Fibroblast of lung (primary cell): ENCODE data around the gene MALAT1.

Source experiments
- EZH2 ChIP-seq: IDR thresholded peaks from 2 replicates; pipeline ENCODE4 v1.5.1; 2012; ENCODE audit warnings: low read length, control low read depth, mild to moderate bottlenecking; ENCODE audit errors: missing control alignments
- TF ChIP-seq, protein P1 (sequence below), 2 donors: IDR thresholded peaks in 1 of 2; conservative IDR thresholded peaks in 1 of 2; 1 replicate in 1 of 2; 2 replicates in 1 of 2; pipeline ENCODE4 v1.5.1; 2011 to 2012; ENCODE audit warnings: low read length in 2 of 2, control low read depth in 1 of 2, inconsistent platforms in 1 of 2, low read depth in 1 of 2, mild to moderate bottlenecking in 1 of 2

- TF ChIP-seq, protein P1, sequence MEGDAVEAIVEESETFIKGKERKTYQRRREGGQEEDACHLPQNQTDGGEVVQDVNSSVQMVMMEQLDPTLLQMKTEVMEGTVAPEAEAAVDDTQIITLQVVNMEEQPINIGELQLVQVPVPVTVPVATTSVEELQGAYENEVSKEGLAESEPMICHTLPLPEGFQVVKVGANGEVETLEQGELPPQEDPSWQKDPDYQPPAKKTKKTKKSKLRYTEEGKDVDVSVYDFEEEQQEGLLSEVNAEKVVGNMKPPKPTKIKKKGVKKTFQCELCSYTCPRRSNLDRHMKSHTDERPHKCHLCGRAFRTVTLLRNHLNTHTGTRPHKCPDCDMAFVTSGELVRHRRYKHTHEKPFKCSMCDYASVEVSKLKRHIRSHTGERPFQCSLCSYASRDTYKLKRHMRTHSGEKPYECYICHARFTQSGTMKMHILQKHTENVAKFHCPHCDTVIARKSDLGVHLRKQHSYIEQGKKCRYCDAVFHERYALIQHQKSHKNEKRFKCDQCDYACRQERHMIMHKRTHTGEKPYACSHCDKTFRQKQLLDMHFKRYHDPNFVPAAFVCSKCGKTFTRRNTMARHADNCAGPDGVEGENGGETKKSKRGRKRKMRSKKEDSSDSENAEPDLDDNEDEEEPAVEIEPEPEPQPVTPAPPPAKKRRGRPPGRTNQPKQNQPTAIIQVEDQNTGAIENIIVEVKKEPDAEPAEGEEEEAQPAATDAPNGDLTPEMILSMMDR (conservative IDR thresholded peaks at IDR 0.05 in 1 of 2, IDR thresholded peaks at IDR 0.05 in 1 of 2; ENCODE audit: low read depth in 1 of 2, low read length in 2 of 2): peak; percentile 18 to 41
- no peak for TF ChIP-seq EZH2
Observed at GRCh38 chr11:65468874-65469333, 29.9 kb upstream of the MALAT1 start.
